SJCRH30 (cell line): ENCODE measurements around the gene INCENP. TPM values are rescaled to one million over a fixed set of nuclear protein-coding genes. Genes with fewer than 3 reads are reported as not detected.
A peak's percentile ranks its signal among the peaks of the same experiment; 100 is the strongest.
"Not testable (repeated sequence)": the region's sequence is repeated elsewhere in the genome, so short reads cannot be mapped to it uniquely, and the experiment has no call there.

Experiments used
- DNase-seq, 2 experiments: peaks; one replicate each; pipeline ENCODE4 v3.0.0-alpha.2; 2015 to 2020
- H3K27ac ChIP-seq: fragments of 250-450 bp; sonication (Bioruptor Pico); 2 replicates; pipeline ENCODE4 v1.5.1; 2020; ENCODE audit warnings: mild to moderate bottlenecking, moderate library complexity
- H3K27me3 ChIP-seq: fragments of 250-450 bp; sonication (Bioruptor Pico); 2 replicates; pipeline ENCODE4 v1.5.1; 2020; ENCODE audit warnings: mild to moderate bottlenecking, moderate library complexity
- H3K36me3 ChIP-seq: fragments of 250-450 bp; sonication (Bioruptor Pico); 2 replicates; pipeline ENCODE4 v1.5.1; 2020; ENCODE audit warnings: mild to moderate bottlenecking, moderate library complexity
- H3K4me1 ChIP-seq: fragments of 250-450 bp; sonication (Bioruptor Pico); 2 replicates; pipeline ENCODE4 v1.5.1; 2020; ENCODE audit warnings: mild to moderate bottlenecking, moderate library complexity
- H3K4me3 ChIP-seq: fragments of 250-450 bp; sonication (Bioruptor Pico); 2 replicates; pipeline ENCODE4 v1.5.1; 2020; ENCODE audit warnings: mild to moderate bottlenecking, moderate library complexity
- H3K9me3 ChIP-seq: fragments of 250-450 bp; sonication (Bioruptor Pico); replicated peaks from 2 replicates; pipeline ENCODE4 v1.5.1; 2020; ENCODE audit warnings: mild to moderate bottlenecking, moderate library complexity
- total RNA-seq: library from RNA; depleted of rRNA; stranded (reverse); fragments of >200 nt; shearing (Covaris generic); gene quantifications from 2 replicates; pipeline ENCODE4 v1.2.3, GENCODE V29; 2014

The INCENP gene
- total RNA-seq, 1 experiment from 2014 or later, result 118 TPM

DNA sequence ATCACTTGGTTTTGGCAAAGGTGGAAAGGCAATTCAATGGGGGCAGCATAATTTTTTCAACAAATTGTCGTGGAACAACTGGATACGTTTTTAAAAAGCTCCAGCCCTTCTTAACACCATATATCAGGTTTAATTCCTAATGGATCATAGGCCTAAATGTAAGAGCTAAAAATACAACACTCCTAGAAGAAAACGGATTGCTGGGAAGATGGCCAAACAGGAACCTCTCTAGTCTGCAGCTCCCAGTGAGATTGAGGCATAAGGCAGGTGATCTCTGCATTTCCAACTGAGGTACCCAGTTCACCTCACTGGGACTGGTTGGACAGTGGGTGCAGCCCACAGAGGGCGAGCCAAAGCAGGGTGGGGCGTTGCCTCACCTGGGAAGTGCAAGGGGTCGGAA lies 33.8 kb downstream of the INCENP start:
- Histone ChIP-seq H3K36me3 (peaks cover 11% of the 10 kb centered on the region; the same call in 1 of the 2 replicates), H3K27me3 (no peaks in the 10 kb centered on the region), H3K4me1 (no peaks in the 10 kb centered on the region), H3K4me3 (no peak overlapping the region), H3K27ac (no peak overlapping the region), H3K9me3 (no peaks in the 10 kb centered on the region)
- no peak for DNase-seq

DNA sequence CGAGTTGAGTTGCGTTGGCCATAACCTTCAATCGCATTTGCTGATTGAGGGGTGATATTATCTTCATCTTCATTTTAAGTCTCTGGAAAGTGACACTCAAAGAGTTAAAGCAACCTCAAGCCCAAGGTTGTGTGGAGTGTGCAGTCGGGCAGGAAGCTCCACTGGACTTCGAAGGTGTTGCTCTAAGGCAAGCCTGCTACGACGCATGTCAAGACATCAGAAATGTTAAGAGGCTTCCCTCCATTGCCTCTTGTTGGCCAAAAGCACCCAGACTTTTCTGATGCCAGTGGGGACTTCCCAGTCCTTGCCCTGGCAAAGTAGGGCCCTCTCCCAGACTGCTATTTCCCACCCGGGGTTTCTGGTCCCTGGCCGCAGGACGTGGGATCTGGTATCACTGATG lies 42.6 kb downstream of the INCENP start:
- H3K4me3 ChIP-seq, result no peak overlapping the region
- no peak for DNase-seq
- H3K27me3 ChIP-seq, result no peaks in the 10 kb centered on the region; the same call in 1 of the 2 replicates
- no peak overlapping the region for H3K27ac ChIP-seq
- H3K4me1 ChIP-seq, result no peaks in the 10 kb centered on the region
- H3K36me3 ChIP-seq, result no peaks in the 10 kb centered on the region
- no peaks in the 10 kb centered on the region for H3K9me3 ChIP-seq

DNA sequence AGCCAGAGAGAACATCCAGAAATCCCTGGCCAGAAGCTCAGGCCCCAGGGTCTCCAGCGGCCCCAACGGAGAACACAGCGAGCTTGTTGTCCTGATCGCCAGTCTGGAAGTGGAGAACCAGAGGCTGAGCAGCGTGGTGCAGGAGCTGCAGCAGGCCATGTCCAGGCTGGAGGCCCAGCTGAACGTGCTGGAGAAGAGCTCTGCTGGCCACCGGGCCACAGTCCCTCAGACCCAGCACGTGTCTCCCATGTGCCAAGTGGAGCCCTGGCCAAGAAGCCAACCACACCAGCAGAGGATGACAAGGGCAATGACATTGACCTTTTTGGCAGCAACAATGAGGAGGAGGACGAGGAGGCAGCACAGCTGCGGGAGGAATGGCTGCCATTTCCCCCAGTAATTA lies 45.6 kb downstream of the INCENP start:
- no peaks in the 10 kb centered on the region for H3K4me1 ChIP-seq
- no peak overlapping the region for H3K4me3 ChIP-seq
- no peaks in the 10 kb centered on the region for H3K9me3 ChIP-seq
- peaks cover 6% of the 10 kb centered on the region; the same call in 1 of the 2 replicates for H3K27me3 ChIP-seq
- no peak for DNase-seq
- no peaks in the 10 kb centered on the region for H3K36me3 ChIP-seq
- H3K27ac ChIP-seq, result no peak overlapping the region

DNA sequence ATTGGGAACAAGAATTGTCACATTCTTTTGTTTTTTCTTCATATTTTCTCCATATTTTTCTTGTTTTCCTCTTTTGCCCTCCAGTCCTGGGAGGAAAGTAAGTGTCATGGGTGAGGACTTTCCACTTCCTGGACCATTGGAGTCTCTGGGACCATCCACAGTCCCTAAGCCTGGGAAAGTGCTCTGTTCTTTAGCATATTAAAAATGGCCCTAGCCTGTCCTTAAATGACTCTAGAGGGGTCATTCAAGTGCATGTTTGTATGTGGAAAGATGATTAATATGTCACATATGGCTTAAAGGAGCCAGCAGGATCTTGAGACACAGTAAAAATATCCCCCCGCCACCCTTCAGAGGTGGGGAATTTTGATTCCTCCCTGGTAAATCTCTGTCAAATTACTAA lies 46.1 kb downstream of the INCENP start:
- no peaks in the 10 kb centered on the region for H3K9me3 ChIP-seq
- no peak for DNase-seq
- H3K36me3 ChIP-seq, result no peaks in the 10 kb centered on the region
- H3K27ac ChIP-seq, result no peak overlapping the region
- H3K4me3 ChIP-seq, result no peak overlapping the region
- H3K4me1 ChIP-seq, result no peaks in the 10 kb centered on the region
- peaks cover 8% of the 10 kb centered on the region; the same call in 1 of the 2 replicates for H3K27me3 ChIP-seq

DNA sequence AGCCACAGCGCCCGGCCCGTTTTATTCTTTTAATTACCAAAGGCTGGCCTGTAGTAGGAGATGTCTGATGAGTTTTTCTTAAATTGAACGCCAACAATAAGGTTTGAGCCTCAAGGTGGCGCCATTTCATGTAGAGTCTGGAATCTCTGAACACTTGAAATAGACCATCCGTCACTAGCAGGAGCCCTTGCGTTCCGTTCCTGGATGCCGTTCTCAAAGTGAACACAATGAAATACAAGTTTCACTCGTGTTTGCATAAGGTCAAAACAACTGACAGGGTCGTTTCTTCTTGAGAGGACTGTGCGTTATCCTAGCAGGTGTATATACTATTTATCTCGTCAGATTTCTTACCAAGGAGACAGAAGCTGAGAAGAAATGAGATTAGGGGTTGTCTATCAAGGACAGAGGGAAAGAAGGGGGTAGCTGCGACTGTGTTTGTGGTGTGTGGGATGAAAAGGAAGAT lies 47.5 kb downstream of the INCENP start:
- Histone ChIP-seq H3K36me3 (no peaks in the 10 kb centered on the region), H3K27ac (no peak overlapping the region), H3K4me3 (no peak overlapping the region), H3K27me3 (peaks cover 8% of the 10 kb centered on the region; the same call in 1 of the 2 replicates), H3K9me3 (no peaks in the 10 kb centered on the region), H3K4me1 (no peaks in the 10 kb centered on the region)
- DNase-seq, result peak; percentile 52 to 84

DNA sequence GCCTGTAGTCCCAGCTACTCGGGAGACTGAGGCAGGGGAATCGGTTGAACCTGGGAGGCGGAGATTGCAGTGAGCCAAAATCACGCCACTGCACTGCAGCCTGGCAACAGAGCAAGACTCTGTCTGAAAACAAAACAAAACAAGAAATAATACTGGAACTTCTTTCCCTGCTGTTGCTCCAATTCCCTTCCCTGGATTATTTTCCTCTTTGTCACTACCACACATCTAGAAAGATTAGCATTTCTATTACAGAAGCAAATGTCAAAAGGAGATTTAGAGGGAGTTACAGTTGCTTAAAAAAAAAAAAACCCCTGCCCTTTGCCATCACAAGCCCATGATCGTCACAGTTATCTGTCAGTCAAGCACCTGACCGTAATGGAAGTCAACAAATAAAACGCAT lies 48.5 kb downstream of the INCENP start:
- H3K36me3 ChIP-seq, result no peaks in the 10 kb centered on the region
- no peak overlapping the region for H3K4me3 ChIP-seq
- H3K4me1 ChIP-seq, result no peaks in the 10 kb centered on the region
- H3K27me3 ChIP-seq, result peaks cover 8% of the 10 kb centered on the region
- DNase-seq, result no peak
- H3K9me3 ChIP-seq, result no peaks in the 10 kb centered on the region
- H3K27ac ChIP-seq, result no peak overlapping the region

DNA sequence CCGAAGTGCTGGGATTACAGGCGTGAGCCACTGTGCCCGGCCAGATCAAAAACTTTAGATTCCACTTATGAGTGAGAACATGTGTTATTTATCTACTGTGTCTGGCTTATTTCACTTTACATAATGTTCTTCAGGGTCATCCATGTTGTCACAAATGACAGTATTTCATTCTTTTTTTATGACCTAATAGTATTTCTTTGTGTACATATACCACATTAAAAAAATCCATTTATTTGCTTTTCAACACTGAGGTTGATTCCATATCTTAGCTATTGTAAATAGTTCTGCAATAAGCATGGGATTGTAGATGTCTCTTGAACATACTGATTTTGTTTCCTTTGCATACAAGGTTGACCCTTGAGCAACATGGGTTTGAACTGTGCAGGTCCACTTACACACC lies 53.0 kb downstream of the INCENP start:
- H3K9me3 ChIP-seq, result no peaks in the 10 kb centered on the region
- no peak overlapping the region for H3K4me3 ChIP-seq
- DNase-seq, result no peak
- no peaks in the 10 kb centered on the region for H3K36me3 ChIP-seq
- no peak overlapping the region for H3K27ac ChIP-seq
- no peaks in the 10 kb centered on the region for H3K4me1 ChIP-seq
- H3K27me3 ChIP-seq, result peaks cover 8% of the 10 kb centered on the region

DNA sequence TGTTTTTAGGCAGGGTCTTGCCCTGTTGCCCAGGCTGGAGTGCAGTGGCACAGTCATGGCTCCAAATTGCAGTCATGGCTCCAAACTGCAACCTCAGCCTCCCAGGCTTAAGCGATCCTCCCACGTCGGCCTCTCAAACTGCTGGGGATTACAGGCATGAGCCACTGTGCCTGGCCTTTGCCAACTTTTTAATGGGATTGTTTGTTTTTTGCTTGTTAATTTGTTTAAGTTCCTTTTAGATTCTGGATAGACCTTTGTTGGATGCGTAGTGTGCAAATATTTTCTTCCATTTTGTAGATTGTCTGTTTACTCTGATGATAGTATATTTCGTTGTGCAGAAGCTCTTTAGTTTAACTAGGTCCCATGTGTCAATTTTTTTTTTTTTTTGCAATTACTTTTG lies 56.2 kb downstream of the INCENP start:
- Histone ChIP-seq H3K27ac (no peak overlapping the region), H3K27me3 (no peaks in the 10 kb centered on the region; the same call in 1 of the 2 replicates), H3K9me3 (no peaks in the 10 kb centered on the region), H3K36me3 (no peaks in the 10 kb centered on the region), H3K4me1 (no peaks in the 10 kb centered on the region), H3K4me3 (no peak overlapping the region)
- DNase-seq, result no peak

DNA sequence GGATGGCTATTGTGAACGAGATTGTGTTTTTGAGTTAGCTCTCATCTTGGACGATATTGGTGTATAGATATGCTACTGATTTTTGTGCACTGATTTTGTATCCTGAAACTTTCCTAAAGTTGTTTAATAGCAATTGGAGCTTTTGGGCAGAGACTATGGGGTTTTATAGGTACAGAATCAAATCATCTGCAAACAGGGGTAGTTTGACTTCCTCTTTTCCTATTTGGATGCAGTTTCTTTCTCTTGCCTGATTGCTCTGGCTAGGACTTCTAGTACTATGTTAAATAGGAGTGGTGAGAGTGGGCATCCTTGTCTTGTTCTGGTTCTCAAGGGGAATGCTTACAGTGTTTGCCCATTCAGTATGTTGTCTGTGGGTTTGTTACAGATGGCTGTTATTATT lies 57.3 kb downstream of the INCENP start:
- Histone ChIP-seq H3K27me3 (no peaks in the 10 kb centered on the region; the same call in 1 of the 2 replicates), H3K4me1 (no peaks in the 10 kb centered on the region), H3K36me3 (no peaks in the 10 kb centered on the region), H3K27ac (no peak overlapping the region), H3K9me3 (no peaks in the 10 kb centered on the region), H3K4me3 (no peak overlapping the region)
- no peak for DNase-seq

DNA sequence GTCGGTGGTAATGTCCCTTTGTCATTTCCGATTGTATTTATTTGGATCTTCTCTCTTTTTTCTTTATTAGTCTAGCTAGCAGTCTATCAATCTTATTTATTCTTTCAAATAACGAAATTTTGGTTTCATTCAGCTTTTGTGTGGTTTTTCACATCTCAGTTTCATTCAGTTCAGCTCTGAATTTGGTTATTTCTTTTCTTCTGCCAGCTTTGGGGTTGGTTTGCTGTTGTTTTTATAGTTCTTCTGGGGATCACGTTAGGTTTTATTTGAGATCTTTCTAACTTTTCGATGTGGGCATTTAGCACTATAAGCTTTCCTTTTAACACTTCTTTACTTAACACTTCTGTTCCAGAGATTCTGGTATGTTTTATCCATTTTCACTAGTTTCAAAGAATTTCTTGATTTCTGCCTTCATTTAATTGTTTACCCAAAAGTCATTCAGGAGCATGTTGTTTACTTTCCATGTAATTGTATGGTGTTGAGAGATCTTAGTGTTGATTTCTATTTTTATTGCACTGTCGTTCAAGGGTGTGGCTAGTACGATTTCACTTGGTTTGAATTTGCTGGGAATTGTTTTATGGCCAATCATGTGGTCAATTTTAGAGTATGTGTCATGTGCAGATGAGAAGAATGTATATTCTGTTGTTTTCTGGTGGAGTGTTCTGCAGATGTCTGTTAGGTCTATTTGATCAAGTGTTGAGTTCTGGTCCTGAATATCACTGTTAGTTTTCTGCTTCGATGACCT lies 58.5 kb downstream of the INCENP start:
- Histone ChIP-seq H3K27ac (no peak overlapping the region), H3K36me3 (no peaks in the 10 kb centered on the region), H3K4me3 (no peak overlapping the region), H3K4me1 (no peaks in the 10 kb centered on the region), H3K9me3 (no peaks in the 10 kb centered on the region), H3K27me3 (no peaks in the 10 kb centered on the region; the same call in 1 of the 2 replicates)
- DNase-seq, result no peak

DNA sequence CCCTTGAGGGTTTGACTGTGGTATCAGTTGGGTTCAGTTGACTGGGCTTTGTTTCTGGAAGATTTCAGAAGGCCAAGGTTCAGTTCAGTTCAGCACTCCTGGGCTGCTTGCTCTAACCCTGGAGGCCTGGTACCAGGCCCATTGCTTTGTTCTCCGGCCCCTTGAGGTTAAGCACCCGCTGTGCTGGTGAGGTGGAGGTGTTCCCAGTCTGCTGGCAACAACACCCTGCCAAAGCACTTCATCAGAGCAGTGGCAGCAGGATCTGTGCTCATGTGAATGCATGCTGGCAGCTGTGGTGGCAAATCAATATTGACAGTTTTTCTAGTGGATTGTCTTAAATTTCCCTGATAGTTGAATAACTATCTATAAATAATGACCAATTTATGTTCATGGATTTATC lies 62.4 kb downstream of the INCENP start:
- H3K27me3 ChIP-seq, result peaks cover 8% of the 10 kb centered on the region; the same call in 1 of the 2 replicates
- no peak overlapping the region for H3K27ac ChIP-seq
- H3K4me3 ChIP-seq, result no peak overlapping the region
- no peaks in the 10 kb centered on the region for H3K36me3 ChIP-seq
- H3K9me3 ChIP-seq, result no peaks in the 10 kb centered on the region
- no peak for DNase-seq
- no peaks in the 10 kb centered on the region for H3K4me1 ChIP-seq

DNA sequence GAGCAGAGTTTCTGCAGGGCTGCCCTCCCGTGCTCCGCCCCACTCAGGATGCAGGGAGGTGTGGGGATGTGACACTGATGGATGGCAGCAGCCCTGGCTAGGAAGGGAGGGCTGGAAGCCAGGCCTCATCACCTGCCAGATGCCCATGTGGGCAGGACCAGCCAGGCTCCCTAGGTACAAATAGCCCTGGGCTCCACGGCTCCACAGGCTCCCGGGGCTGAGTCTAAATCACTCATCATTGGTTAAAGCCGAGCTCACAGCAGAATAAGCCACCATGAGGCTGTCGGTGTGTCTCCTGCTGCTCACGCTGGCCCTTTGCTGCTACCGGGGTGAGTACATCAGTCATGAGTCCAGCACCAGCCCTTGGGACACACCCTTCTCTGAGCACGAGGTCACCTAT lies 66.2 kb downstream of the INCENP start, which contains the start of gene SCGB1D1:
Gene SCGB1D1, plus strand, starts transcription at position 206 of the 400 bp plus-strand sequence. Its CDS starts 69 bp downstream, at position 275.
- no peak within 1 kb of the TSS for H3K27ac ChIP-seq
- no peak for DNase-seq
- no peak within 1 kb of the TSS for H3K4me3 ChIP-seq
- H3K27me3 ChIP-seq, result peaks cover 8% of the 10 kb centered on the region; the same call in 1 of the 2 replicates
- H3K36me3 ChIP-seq, result no peaks in the 10 kb centered on the region
- no peaks in the 10 kb centered on the region for H3K4me1 ChIP-seq
- H3K9me3 ChIP-seq, result no peaks in the 10 kb centered on the region

DNA sequence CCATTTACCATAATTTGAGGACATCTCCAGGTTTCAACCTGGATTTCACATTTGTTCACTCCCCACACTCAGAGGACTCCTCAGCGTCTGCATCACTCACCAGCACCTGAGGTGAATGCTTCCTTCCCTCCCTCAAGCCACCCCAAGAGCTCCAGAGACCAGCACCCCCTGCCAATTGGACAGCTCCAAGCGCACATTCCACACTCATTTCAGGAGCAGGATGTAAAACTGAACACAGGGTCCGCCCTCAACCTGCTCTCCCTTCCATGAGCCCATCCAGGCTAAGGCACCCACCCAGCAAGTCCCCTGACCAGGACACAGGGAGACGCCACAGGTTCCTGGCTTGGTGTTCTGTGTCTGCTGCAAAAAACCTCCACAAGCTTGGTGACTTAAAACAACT lies 70.1 kb downstream of the INCENP start:
- Histone ChIP-seq H3K27me3 (peaks cover 8% of the 10 kb centered on the region; the same call in 1 of the 2 replicates), H3K36me3 (no peaks in the 10 kb centered on the region), H3K4me1 (no peaks in the 10 kb centered on the region), H3K9me3 (no peaks in the 10 kb centered on the region), H3K27ac (no peak overlapping the region), H3K4me3 (no peak overlapping the region)
- DNase-seq, result peak; percentile 12 to 31

DNA sequence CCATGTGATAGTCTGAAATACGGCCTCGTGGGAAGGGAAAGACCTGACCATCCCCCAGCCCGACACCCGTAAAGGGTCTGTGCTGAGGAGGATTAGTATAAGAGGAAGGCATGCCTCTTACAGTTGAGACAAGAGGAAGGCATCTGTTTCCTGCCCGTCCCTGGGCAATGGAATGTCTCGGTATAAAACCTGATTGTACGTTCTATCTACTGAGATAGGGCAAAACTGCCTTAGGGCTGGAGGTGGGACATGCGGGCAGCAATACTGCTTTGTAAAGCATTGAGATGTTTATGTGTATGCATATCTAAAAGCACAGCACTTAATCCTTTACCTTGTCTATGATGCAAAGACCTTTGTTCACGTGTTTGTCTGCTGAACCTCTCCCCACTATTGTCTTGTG lies 71.2 kb downstream of the INCENP start:
- H3K27ac ChIP-seq, H3K9me3 ChIP-seq, H3K4me1 ChIP-seq, H3K36me3 ChIP-seq, H3K27me3 ChIP-seq, H3K4me3 ChIP-seq, DNase-seq: not testable (repeated sequence)

DNA sequence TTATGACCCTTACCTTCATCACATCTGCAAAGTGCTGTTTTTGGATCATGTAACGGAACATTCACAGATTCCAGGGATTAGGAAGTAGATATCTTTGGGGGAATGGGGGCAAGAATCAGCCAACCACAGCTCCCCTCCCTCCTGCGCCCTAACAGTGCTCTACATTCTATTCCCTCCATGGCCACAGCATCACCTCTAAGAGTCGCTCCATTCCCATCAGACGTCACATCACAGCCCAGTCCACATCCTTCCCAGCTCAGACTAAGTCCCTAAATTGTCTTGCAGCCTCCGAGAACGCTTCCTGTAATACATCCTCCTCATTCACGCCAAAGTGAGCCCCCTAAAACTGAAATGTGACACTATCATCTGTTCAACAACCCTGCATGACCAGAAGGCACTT lies 72.1 kb downstream of the INCENP start:
- H3K9me3 ChIP-seq, result no peaks in the 10 kb centered on the region
- no peak overlapping the region for H3K27ac ChIP-seq
- no peaks in the 10 kb centered on the region for H3K36me3 ChIP-seq
- no peak for DNase-seq
- H3K27me3 ChIP-seq, result peaks cover 3% of the 10 kb centered on the region; the same call in 1 of the 2 replicates
- H3K4me3 ChIP-seq, result no peak overlapping the region
- H3K4me1 ChIP-seq, result no peaks in the 10 kb centered on the region

DNA sequence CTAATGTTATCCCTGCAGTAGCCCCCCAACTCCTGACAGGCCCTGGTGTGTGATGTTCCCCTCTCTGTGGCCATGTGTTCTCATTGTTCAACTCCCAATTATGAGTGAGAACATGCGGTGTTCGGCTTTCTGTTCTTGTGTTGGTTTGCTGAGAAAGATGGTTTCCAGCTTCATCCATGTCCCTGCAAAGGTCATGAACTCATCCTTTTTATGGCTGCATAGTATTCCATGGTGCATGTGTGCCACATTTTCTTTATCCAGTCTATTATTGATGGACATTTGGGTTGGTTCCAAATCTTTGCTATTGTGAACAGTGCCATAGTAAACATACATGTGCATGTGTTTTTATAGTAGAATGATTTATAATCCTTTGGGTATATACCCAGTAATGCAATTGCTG lies 73.6 kb downstream of the INCENP start:
- not testable (repeated sequence) for H3K27me3 ChIP-seq, H3K36me3 ChIP-seq, H3K4me1 ChIP-seq, H3K9me3 ChIP-seq, H3K4me3 ChIP-seq, H3K27ac ChIP-seq, DNase-seq
